IMR-90 (cell line): ENCODE data around the gene ABTB2.

ENCODE experiments used
- CEBPB ChIP-seq: IDR thresholded peaks from 2 replicates; pipeline ENCODE4 v1.6.1; 2012; ENCODE audit warnings: low read depth, low read length, improper control_type of control experiment
- CTCF ChIP-seq: conservative IDR thresholded peaks from 2 replicates; pipeline ENCODE4 v1.5.1; 2012; ENCODE audit warnings: mild to moderate bottlenecking, low read depth, low read length, improper control_type of control experiment

- TF ChIP-seq CTCF (no peak), CEBPB (no peak)
These were observed 39.4 kb downstream of the ABTB2 start for GRCh38 chr11:34318111-34319037.
